GM12878 (cell line): Measurements from ENCODE around the gene TAF9. TPM values are rescaled to one million over a fixed set of nuclear protein-coding genes. Genes with fewer than 3 reads are reported as not detected.

Source experiments
- ATAC-seq: fragments of 200-7000 bp; cut with Tn5 transposase; 3 replicates; pipeline ENCODE4 v1.9.1; 2020; ENCODE audit warnings: mild to moderate bottlenecking, moderate library complexity
- BruUV-seq: library from RNA; stranded (reverse); fragments of 400-500 nt; replicated peaks from 2 replicates; lab custom pipeline; 2021; lab: Mats Ljungman, UMichigan
- CTCF ChIA-PET: fragments of 300-600 bp; sonication (Branson Sonifier 250); formaldehyde crosslinking; extraction: SDS; loops from one replicate; lab custom pipeline; 2021; ENCODE audit warnings: inconsistent platforms; lab: Yijun Ruan, JAX
- POLR2A ChIA-PET: fragments of 350-600 bp; formaldehyde crosslinking; extraction: SDS; loops from one replicate; lab custom pipeline; 2021; ENCODE audit warnings: inconsistent platforms; lab: Charles Lee
- RAD21 ChIA-PET: fragments of 300-600 bp; sonication (Branson Sonifier 250); formaldehyde crosslinking; loops from one replicate; lab custom pipeline; 2023; ENCODE audit warnings: antibody characterized with exemption; ENCODE audit not compliant: unreplicated experiment; lab: Charles Lee
- SMC1A ChIA-PET: fragments of 300-600 bp; sonication (Branson Sonifier 250); formaldehyde crosslinking; loops from one replicate; lab custom pipeline; 2023; ENCODE audit not compliant: unreplicated experiment, uncharacterized antibody; lab: Charles Lee
- DNase-seq: peaks from one replicate; pipeline ENCODE4 v3.0.0-alpha.2; 2011; ENCODE audit warnings: low read depth, low spot score
- FAIRE-seq: peaks from 3 replicates; lab custom pipeline; 2011; peaks lifted over from hg19 to GRCh38; lab: Jason Lieb, UNC
- H2AFZ ChIP-seq: 2 replicates; pipeline ENCODE4 v1.6.0; 2011; ENCODE audit warnings: low read depth, low read length, control low read depth; ENCODE audit not compliant: control insufficient read depth
- H3K27ac ChIP-seq: 2 replicates; pipeline ENCODE4 v1.5.1; 2011; ENCODE audit warnings: control low read depth; ENCODE audit not compliant: control insufficient read depth, insufficient read depth
- H3K27me3 ChIP-seq, 2 experiments: replicated peaks in 1 of 2; 2 replicates each; pipeline versions ENCODE4 v1.6.0 to v1.6.1; 2011; ENCODE audit warnings: low read length in 1 of 2; ENCODE audit not compliant: control insufficient read depth in 2 of 2, insufficient read depth in 2 of 2
- H3K36me3 ChIP-seq, 2 experiments: 2 replicates each; pipeline ENCODE4 v1.5.1; 2011; ENCODE audit warnings: low read length in 1 of 2; ENCODE audit not compliant: control insufficient read depth in 2 of 2, insufficient read depth in 2 of 2
- H3K4me1 ChIP-seq: 2 replicates; pipeline ENCODE4 v1.6.1; 2011; ENCODE audit warnings: mild to moderate bottlenecking, low read length, moderate library complexity, mixed read lengths; ENCODE audit not compliant: control insufficient read depth, insufficient read depth
- H3K4me2 ChIP-seq: 2 replicates; pipeline ENCODE4 v1.6.0; 2011; ENCODE audit warnings: control low read depth; ENCODE audit not compliant: control insufficient read depth, insufficient read depth
- H3K4me3 ChIP-seq: fragments of 200-600 bp; sonication (generic); 2 replicates; pipeline ENCODE4 v1.5.1; 2016
- H3K79me2 ChIP-seq: 2 replicates; pipeline ENCODE4 v1.6.0; 2011; ENCODE audit warnings: low read length; ENCODE audit not compliant: control insufficient read depth, insufficient read depth
- H3K9ac ChIP-seq: 2 replicates; pipeline ENCODE4 v1.8.0; 2011; ENCODE audit warnings: low read length, control low read depth, mixed read lengths; ENCODE audit not compliant: control insufficient read depth, insufficient read depth
- H3K9me3 ChIP-seq: replicated peaks from 3 replicates; pipeline ENCODE4 v1.5.1; 2011; ENCODE audit warnings: mild to moderate bottlenecking, low read length; ENCODE audit not compliant: control insufficient read depth, insufficient read depth
- H4K20me1 ChIP-seq: 2 replicates; pipeline ENCODE4 v1.6.0; 2011; ENCODE audit not compliant: control insufficient read depth, insufficient read depth
- BHLHE40 ChIP-seq, 2 experiments: fragments of 450-650 bp in 1 of 2; IDR thresholded peaks; 2 replicates each; pipeline ENCODE4 v1.6.1; 2011 to 2017; ENCODE audit warnings: low read depth in 2 of 2, borderline replicate concordance in 1 of 2, improper control_type of control experiment in 1 of 2, low read length in 1 of 2, mild to moderate bottlenecking in 1 of 2
- CHD1 ChIP-seq: IDR thresholded peaks from 2 replicates; pipeline ENCODE4 v1.6.1; 2012; ENCODE audit warnings: low read depth, low read length, improper control_type of control experiment
- IKZF2 ChIP-seq, 2 experiments: fragments of 450-650 bp; IDR thresholded peaks; 2 replicates each; pipeline ENCODE4 v1.6.1; 2017; ENCODE audit warnings: mild to moderate bottlenecking in 2 of 2, moderate library complexity in 2 of 2
- NR2C1 ChIP-seq: fragments of 450-650 bp; IDR thresholded peaks from 2 replicates; pipeline ENCODE4 v1.6.1; 2017; ENCODE audit warnings: antibody characterized with exemption, mild to moderate bottlenecking, moderate library complexity
- NR2F1 ChIP-seq: fragments of 450-650 bp; conservative IDR thresholded peaks from 2 replicates; pipeline ENCODE4 v1.6.1; 2017; ENCODE audit warnings: mild to moderate bottlenecking
- NRF1 ChIP-seq: conservative IDR thresholded peaks from 2 replicates; pipeline ENCODE4 v1.6.1; 2011; ENCODE audit warnings: mild to moderate bottlenecking, low read depth, low read length, improper control_type of control experiment
- POLR2AphosphoS2 ChIP-seq: IDR thresholded peaks from 2 replicates; pipeline ENCODE4 v1.6.1; 2011; ENCODE audit warnings: low read depth, mild to moderate bottlenecking, low read length, improper control_type of control experiment, moderate library complexity
- RCOR1 ChIP-seq: conservative IDR thresholded peaks from 2 replicates; pipeline ENCODE4 v1.6.1; 2012; ENCODE audit warnings: low read depth, low read length, improper control_type of control experiment
- STAT3 ChIP-seq: IDR thresholded peaks from 2 replicates; pipeline ENCODE4 v1.6.1; 2011; ENCODE audit warnings: low read depth, low read length, improper control_type of control experiment
- TBL1XR1 ChIP-seq: IDR thresholded peaks from 2 replicates; pipeline ENCODE4 v1.6.1; 2012; ENCODE audit warnings: low read depth, low read length, improper control_type of control experiment
- YY1 ChIP-seq: IDR thresholded peaks from 2 replicates; pipeline ENCODE4 v1.6.1; 2011; ENCODE audit warnings: low read depth, mild to moderate bottlenecking, low read length
- ZZZ3 ChIP-seq: IDR thresholded peaks from 2 replicates; pipeline ENCODE4 v1.6.1; 2011; ENCODE audit warnings: low read depth; ENCODE audit not compliant: control insufficient read depth, insufficient read length
- WGBS: methylation state at CpG from one replicate; pipeline ENCODE4 v1.1.6; 2016; ENCODE audit warnings: low lambda C conversion rate; ENCODE audit not compliant: insufficient replicate concordance, insufficient coverage; ENCODE audit errors: missing lambda C conversion rate; 5-methylcytosine and 5-hydroxymethylcytosine counted together
- in situ Hi-C: fragments of 300-500 bp; cut with MboI; formaldehyde crosslinking; loops from 9 replicates; pipeline ENCODE4 v1.14.3; 2018; ENCODE audit warnings: mixed read lengths
- intact Hi-C: fragments of 100-400 bp; cut with micrococcal nuclease; formaldehyde crosslinking; loops from one replicate; pipeline ENCODE4 v1.14.2; 2022; ENCODE audit not compliant: unreplicated experiment
- polyA plus RNA-seq, 11 experiments: library from polyadenylated mRNA; depleted of rRNA in 4 of 11; unstranded in 6 of 11; stranded (reverse) in 5 of 11; fragments of >200 nt; fragmentation: Nextera tagmentation in 4 of 11; fragmentation: Illumina TruSeq in 1 of 11; extraction: Ambion mirVana in 4 of 11; extraction: Trizol in 1 of 11; gene quantifications; 1 replicate in 1 of 11; 2 replicates in 10 of 11; pipeline versions ENCODE4 v1.2.1 to v1.2.3, GENCODE V29; 2011 to 2016; ENCODE audit warnings: inconsistent platforms in 2 of 11, missing spikeins in 2 of 11, low read depth in 1 of 11
- total RNA-seq, 4 experiments: library from RNA; depleted of rRNA in 3 of 4; stranded (reverse); fragments of >200 nt in 3 of 4; fragmentation: Illumina TruSeq in 1 of 4; extraction: Trizol in 1 of 4; gene quantifications; 2 replicates each; pipeline versions ENCODE4 v1.2.1 to v1.2.3, GENCODE V29; 2013 to 2021
- TF ChIP-seq, protein P1 (sequence below): IDR thresholded peaks from 2 replicates; pipeline ENCODE4 v1.6.1; 2012; ENCODE audit warnings: low read depth, low read length, improper control_type of control experiment
- TF ChIP-seq, protein P2 (sequence below): fragments of 450-650 bp; IDR thresholded peaks from 2 replicates; pipeline ENCODE4 v1.6.1; 2017; ENCODE audit warnings: mild to moderate bottlenecking, moderate library complexity
- TF ChIP-seq, protein P3 (sequence below): fragments of 450-650 bp; IDR thresholded peaks from 2 replicates; pipeline ENCODE4 v1.6.1; 2014; ENCODE audit warnings: mild to moderate bottlenecking

The TAF9 gene
- total and polyA plus RNA-seq, 10 of the 15 experiments (the other 5 are each of a cell fraction or from before 2014, with no cell fraction given) = 64.4 to 318 (median 150) TPM

DNA sequence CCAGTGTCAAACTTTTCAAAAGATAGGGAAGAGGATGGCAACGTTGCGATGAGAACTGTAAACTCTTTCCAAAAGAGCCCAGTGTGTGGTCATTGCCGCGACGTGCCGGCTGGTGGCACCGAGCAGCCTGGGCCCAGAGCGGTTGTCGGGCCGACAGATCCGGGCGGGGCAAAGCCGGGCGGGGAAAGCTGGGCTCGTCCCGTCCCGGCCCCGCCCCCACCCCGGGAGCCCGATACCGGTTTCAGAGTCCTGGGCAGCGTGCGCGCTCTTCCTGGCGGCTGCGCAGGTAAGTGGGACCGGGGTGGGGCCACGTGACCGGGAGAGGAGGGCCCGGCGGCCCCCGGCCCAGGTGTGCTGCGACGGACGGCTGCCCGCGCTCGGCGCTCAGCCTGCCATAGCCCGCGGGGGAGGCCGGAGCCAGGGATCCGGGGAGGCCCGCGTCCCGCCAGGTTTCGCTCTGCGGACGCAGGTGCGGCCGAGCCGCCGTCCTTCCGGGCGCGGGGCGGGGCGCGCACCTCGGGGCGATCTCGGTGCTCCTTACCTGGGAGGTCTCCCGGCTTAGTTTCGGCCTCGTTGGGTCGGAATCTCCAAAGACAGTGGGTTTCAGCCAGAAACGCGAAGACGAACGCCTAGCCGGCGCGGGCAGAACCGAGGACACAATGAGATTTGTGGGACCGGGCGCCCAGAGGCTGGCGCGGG lies 45.7 kb upstream of the TAF9 start, which contains the start of gene MARVELD2 (continued):
- TF ChIP-seq POLR2AphosphoS2 = no peak
- TF ChIP-seq BHLHE40 (IDR thresholded peaks at IDR 0.05; ENCODE audit: borderline replicate concordance in 1 of 2, low read depth in 2 of 2, low read length in 1 of 2) = peak; percentile 36 to 76; a peak in 3 of 4 replicates
- TF ChIP-seq NR2C1 = no peak
- TF ChIP-seq NR2F1 = no peak
- no peak for TF ChIP-seq TBL1XR1
- no peak for TF ChIP-seq STAT3
- TF ChIP-seq YY1 = 0 out of 2 replicates have a peak, but pooled peaks have one; percentile 3
- TF ChIP-seq ZZZ3 = no peak

DNA sequence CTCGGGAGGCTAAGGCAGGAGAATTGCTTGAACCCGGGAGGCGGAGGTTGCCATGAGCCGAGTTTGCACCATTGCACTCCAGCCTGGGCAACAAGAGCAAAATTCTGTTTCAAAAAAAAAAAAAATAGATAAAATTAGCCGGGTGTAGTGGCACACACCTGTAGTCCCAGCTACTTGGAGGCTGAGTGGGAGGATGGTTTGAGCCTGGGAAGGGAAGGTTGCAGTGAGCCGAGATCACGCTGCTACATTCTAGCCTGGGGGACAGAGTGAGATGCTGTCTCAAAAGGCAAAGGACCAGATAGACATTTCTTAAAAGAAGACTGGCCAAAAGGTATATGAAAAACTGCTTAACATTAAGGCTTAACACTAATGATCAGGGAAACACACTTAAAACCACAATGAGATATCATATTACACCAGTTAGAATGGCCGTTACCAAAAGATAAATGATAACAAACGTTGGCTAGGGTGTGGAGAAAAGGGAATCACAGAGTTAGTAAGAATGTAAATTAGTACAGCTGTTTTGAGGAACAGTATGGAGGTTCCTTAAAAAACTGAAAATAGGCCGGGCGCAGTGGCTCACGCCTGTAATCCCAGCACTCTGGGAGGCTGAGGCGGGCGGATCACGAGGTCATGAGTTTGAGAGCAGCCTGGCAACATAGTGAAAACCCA lies 35.5 kb upstream of the TAF9 start:
- RAD21 ChIA-PET = no interaction called here

More for the DNA sequence above, 35.5 kb upstream of the TAF9 start:
- ChIA-PET CTCF (no interaction called here), SMC1A (interaction anchor here (1.1 kb wide), 1 partner anchor 9 kb away, joined by 3 read pairs; no protein-coding TSS in a partner anchor), POLR2A (interaction anchor here (0.6 kb wide), 1 partner anchor 137 kb away, joined by 4 read pairs; no protein-coding TSS in a partner anchor)
- no peak overlapping the region for H3K9ac ChIP-seq
- no peaks in the 10 kb centered on the region for H4K20me1 ChIP-seq
- ATAC-seq (no peak), DNase-seq (no peak), FAIRE-seq (no peak)
- H3K79me2 ChIP-seq = no peaks in the 10 kb centered on the region
- H3K4me1 ChIP-seq = no peaks in the 10 kb centered on the region
- H3K4me2 ChIP-seq = no peak overlapping the region
- no peak overlapping the region for H3K27ac ChIP-seq
- intact Hi-C loops = no loop called here
- no peak overlapping the region for H2AFZ ChIP-seq
- no peaks in the 10 kb centered on the region for H3K27me3 ChIP-seq
- in situ Hi-C loops = no loop called here
- 92% methylated on average over 15 of the region's 15 CpGs for WGBS
- H3K4me3 ChIP-seq = no peak overlapping the region
- H3K36me3 ChIP-seq = peaks cover 0 to 23% of the 10 kb centered on the region in 2 experiments; a peak in 3 of 4 replicates
- no peaks in the 10 kb centered on the region; the same call in 2 of the 3 replicates for H3K9me3 ChIP-seq
- TF ChIP-seq, protein P1, sequence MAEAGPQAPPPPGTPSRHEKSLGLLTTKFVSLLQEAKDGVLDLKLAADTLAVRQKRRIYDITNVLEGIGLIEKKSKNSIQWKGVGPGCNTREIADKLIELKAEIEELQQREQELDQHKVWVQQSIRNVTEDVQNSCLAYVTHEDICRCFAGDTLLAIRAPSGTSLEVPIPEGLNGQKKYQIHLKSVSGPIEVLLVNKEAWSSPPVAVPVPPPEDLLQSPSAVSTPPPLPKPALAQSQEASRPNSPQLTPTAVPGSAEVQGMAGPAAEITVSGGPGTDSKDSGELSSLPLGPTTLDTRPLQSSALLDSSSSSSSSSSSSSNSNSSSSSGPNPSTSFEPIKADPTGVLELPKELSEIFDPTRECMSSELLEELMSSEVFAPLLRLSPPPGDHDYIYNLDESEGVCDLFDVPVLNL = no peak
- TF ChIP-seq RCOR1 (no peak), NRF1 (no peak), CHD1 (no peak), IKZF2 (IDR thresholded peaks at IDR 0.05) (no peak)
- TF ChIP-seq, protein P2, sequence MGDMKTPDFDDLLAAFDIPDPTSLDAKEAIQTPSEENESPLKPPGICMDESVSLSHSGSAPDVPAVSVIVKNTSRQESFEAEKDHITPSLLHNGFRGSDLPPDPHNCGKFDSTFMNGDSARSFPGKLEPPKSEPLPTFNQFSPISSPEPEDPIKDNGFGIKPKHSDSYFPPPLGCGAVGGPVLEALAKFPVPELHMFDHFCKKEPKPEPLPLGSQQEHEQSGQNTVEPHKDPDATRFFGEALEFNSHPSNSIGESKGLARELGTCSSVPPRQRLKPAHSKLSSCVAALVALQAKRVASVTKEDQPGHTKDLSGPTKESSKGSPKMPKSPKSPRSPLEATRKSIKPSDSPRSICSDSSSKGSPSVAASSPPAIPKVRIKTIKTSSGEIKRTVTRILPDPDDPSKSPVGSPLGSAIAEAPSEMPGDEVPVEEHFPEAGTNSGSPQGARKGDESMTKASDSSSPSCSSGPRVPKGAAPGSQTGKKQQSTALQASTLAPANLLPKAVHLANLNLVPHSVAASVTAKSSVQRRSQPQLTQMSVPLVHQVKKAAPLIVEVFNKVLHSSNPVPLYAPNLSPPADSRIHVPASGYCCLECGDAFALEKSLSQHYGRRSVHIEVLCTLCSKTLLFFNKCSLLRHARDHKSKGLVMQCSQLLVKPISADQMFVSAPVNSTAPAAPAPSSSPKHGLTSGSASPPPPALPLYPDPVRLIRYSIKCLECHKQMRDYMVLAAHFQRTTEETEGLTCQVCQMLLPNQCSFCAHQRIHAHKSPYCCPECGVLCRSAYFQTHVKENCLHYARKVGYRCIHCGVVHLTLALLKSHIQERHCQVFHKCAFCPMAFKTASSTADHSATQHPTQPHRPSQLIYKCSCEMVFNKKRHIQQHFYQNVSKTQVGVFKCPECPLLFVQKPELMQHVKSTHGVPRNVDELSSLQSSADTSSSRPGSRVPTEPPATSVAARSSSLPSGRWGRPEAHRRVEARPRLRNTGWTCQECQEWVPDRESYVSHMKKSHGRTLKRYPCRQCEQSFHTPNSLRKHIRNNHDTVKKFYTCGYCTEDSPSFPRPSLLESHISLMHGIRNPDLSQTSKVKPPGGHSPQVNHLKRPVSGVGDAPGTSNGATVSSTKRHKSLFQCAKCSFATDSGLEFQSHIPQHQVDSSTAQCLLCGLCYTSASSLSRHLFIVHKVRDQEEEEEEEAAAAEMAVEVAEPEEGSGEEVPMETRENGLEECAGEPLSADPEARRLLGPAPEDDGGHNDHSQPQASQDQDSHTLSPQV = no peak
- TF ChIP-seq, protein P3, sequence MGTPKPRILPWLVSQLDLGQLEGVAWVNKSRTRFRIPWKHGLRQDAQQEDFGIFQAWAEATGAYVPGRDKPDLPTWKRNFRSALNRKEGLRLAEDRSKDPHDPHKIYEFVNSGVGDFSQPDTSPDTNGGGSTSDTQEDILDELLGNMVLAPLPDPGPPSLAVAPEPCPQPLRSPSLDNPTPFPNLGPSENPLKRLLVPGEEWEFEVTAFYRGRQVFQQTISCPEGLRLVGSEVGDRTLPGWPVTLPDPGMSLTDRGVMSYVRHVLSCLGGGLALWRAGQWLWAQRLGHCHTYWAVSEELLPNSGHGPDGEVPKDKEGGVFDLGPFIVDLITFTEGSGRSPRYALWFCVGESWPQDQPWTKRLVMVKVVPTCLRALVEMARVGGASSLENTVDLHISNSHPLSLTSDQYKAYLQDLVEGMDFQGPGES = no peak
- BruUV-seq = no TSS peak
